DOHH2 (cell line): ENCODE results near the gene CWC27.

Experiments
- CTCF ChIP-seq: fragments of 200-600 bp; sonication (generic); IDR thresholded peaks from one replicate; pipeline ENCODE4 v1.5.1; 2014; ENCODE audit warnings: antibody characterized with exemption, mild to moderate bottlenecking, low read depth, low read length; ENCODE audit not compliant: poor library complexity, severe bottlenecking
- EZH2phosphoT487 ChIP-seq: fragments of 200-600 bp; sonication (generic); IDR thresholded peaks from 2 replicates; pipeline ENCODE4 v1.6.1; 2017; ENCODE audit warnings: borderline replicate concordance, mild to moderate bottlenecking, antibody characterized with exemption, low read length, moderate library complexity, mixed read lengths

GRCh38 chr5:64769855-64770254 lies 1.1 kb downstream of the CWC27 start:
- TF ChIP-seq CTCF (no peak), EZH2phosphoT487 (no peak)
